GM19239 (cell line): Measurements from ENCODE around the gene SMIM7.

Experiments
- DNase-seq: peaks from one replicate; pipeline ENCODE4 v3.0.0; 2011; ENCODE audit warnings: low spot score; ENCODE audit not compliant: insufficient read length
- FAIRE-seq: peaks from 2 replicates; lab custom pipeline; 2011; peaks lifted over from hg19 to GRCh38; lab: Jason Lieb, UNC

The SMIM7 gene

GRCh38 chr19:16624236-16624635 is 35.7 kb downstream of the SMIM7 start:
- FAIRE-seq (no peak), DNase-seq (no peak)

DNA sequence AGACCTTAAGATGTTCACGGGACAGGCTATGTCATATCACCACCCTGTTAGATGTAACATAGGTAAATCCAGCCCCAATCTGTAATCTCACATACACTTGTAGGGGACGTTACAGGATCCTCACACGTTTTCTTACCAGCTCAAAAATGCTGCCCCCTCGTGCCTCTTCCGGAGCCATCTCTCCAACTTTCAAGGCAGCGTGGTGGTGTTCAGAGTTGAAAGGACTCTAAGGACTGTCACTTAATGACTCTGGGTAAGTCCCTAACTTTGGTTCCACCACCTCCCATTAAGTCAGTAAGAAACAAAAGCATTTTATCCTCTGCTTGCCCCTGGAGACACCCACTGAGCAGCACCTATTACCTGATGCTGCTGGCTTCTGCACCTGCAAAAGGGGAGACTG is 36.4 kb downstream of the SMIM7 start:
- DNase-seq (no peak), FAIRE-seq (no peak)

- DNase-seq (no peak), FAIRE-seq (no peak)
Measured at GRCh38 chr19:16623066-16623465, 36.9 kb downstream of the SMIM7 start.

- FAIRE-seq (no peak), DNase-seq (no peak)
Measured at GRCh38 chr19:16621165-16621800, 38.7 kb downstream of the SMIM7 start.

DNA sequence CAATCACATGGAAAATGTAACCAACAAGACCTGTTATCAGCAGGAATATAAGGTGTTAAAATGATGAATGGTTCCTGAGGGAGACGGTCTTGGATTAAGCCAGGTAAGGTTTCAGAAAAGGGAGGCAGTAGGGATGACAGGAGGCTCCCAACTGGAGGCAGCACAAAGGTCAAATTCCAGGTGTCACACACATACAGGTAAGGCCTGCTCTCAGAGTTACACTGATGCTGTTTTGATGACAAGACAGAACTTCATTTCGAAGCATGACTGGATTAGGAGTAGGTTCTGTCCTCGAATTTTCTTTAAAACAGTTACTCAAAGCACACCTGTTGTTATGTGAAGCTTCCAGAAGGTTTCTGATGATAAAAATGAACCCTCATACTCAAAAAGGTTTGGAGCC is 39.4 kb downstream of the SMIM7 start:
- FAIRE-seq: no peak
- no peak for DNase-seq

GRCh38 chr19:16620018-16620417 is 39.9 kb downstream of the SMIM7 start:
- DNase-seq (no peak), FAIRE-seq (no peak)

- DNase-seq (no peak), FAIRE-seq (no peak)
Measured at GRCh38 chr19:16619457-16619856, 40.5 kb downstream of the SMIM7 start.

GRCh38 chr19:16618248-16618647 is 41.7 kb downstream of the SMIM7 start:
- FAIRE-seq: no peak
- DNase-seq: no peak

- DNase-seq (no peak), FAIRE-seq (no peak)
Measured at GRCh38 chr19:16615808-16616207, 44.1 kb downstream of the SMIM7 start.

DNA sequence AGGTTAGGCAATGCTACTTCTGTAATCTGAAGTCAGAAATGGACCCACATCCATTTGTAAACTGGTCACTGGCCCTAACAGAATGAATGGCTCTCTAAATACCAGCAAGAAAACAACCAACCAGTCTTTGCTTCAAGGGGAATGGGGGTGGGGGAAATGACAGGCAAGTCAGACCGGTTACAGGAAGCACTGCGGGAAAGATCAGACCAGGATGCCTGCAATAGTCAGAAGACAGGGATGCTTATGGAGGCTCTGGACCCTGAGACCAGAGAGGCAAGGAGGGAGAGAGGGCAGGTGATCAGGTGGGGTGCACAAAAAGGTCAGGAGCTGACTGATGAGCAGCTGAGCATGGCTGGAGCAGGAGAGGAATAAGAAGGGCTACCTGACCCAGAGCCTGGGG is 45.0 kb downstream of the SMIM7 start:
- no peak for DNase-seq
- FAIRE-seq: no peak

- FAIRE-seq: no peak
Measured at GRCh38 chr19:16613841-16614240, 46.1 kb downstream of the SMIM7 start.

GRCh38 chr19:16612636-16613035 is 47.3 kb downstream of the SMIM7 start:
- DNase-seq (no peak), FAIRE-seq (no peak)

More at GRCh38 chr19:16613841-16614240, 46.1 kb downstream of the SMIM7 start:
- no peak for DNase-seq

DNA sequence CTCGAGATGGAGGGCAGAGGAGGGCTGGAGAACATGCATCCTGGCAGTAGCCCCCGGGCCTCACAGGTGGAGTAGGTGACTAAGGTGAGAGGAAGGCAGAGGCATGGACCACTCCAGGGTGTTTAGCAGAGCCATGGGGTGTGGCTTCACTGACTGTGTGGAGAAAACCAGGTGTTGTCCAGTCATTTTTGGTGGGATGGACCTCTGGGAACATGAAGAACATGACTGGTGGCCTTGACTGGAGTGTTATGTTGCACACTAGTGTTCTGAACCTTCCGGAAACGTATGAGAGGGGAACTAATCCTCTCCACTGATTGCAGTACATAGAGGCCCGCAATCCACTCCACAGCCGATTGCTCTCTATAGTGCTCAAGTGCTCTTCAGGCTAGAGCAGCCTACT is 48.8 kb downstream of the SMIM7 start:
- DNase-seq: no peak
- no peak for FAIRE-seq

- FAIRE-seq (no peak), DNase-seq (no peak)
Measured at GRCh38 chr19:16609511-16610200, 50.3 kb downstream of the SMIM7 start.

- FAIRE-seq: no peak
- DNase-seq: no peak
Measured at GRCh38 chr19:16608290-16608739, 51.6 kb downstream of the SMIM7 start.

GRCh38 chr19:16607819-16608218 is 52.1 kb downstream of the SMIM7 start:
- DNase-seq (no peak), FAIRE-seq (no peak)

DNA sequence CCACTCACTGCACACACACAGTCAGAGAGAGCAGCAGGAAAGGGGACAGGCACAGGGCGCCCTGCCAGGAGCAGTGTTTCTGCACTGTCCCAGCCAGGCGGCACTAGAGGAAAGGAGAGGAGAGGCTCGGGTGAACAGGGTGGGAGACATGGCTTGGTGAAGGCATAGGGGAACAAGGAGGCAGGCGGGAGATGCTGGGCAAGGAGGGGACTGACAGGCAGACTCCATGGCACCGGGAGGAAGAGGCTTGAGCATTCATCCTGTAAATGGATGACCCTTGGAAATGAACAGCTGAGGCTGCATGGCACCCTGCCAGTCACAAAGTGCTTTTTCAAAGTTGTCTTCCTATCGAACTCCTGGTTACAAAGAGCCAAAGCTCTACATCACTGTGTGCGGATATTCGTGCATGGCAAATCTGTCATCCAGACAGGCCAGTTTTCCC is 54.4 kb downstream of the SMIM7 start:
- DNase-seq: no peak

DNA sequence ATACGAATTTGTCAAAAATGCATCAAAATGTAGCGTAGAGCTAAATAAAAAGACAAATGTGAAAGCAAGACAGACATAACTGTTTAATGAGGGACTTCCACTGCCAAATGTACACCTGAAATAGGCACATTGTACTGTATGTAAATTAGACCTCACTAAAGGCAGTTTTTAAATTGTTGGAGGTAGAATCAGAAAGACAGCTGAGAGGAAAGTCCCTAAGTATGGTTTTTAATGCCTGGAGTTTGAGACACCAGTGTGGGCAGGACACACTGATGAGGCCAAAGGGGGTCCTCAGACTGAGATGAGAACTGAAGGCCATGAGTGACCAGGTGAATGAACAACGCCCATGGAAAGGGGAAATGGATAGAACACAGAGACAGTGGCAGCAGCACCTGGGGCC is 54.8 kb downstream of the SMIM7 start:
- DNase-seq (no peak), FAIRE-seq (no peak)

More for the DNA sequence above, 54.4 kb downstream of the SMIM7 start:
- FAIRE-seq: no peak

GRCh38 chr19:16604615-16605014 is 55.3 kb downstream of the SMIM7 start:
- FAIRE-seq: no peak
- DNase-seq: no peak

DNA sequence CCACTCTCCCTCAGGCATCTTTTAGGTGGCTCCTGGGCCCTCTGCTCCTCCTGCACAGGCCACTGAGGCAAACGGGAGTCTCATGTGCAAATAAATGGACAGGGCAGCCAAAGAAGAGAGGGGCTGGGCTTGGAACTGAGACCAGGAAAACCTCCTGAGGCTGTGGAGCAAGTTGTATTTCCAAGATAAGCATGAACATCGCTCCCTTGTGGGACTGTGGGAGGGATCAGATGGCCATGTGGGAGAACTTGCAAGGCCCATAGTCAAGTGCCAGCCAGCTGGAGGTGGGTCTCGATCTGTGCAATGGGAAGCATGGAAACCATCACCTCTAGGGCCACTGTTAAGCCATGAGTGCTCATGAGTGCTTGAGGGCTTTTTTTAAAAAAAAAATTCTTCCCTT is 56.9 kb downstream of the SMIM7 start:
- FAIRE-seq: no peak
- no peak for DNase-seq

- DNase-seq (no peak), FAIRE-seq (no peak)
Measured at GRCh38 chr19:16601378-16602052, 58.4 kb downstream of the SMIM7 start.
